ENCODE measurements around the gene TM4SF18.

Gene TM4SF18

GRCh38 chr3:149280671-149281349 lies 52.6 kb downstream of the TM4SF18 start:
- no peak for DNase-seq

- no peak for DNase-seq
Observed at GRCh38 chr3:149278911-149279310, 54.5 kb downstream of the TM4SF18 start.

- DNase-seq, result no peak
Observed at GRCh38 chr3:149277331-149277813, 56.1 kb downstream of the TM4SF18 start.

- no peak for DNase-seq
Observed at GRCh38 chr3:149276619-149277018, 56.8 kb downstream of the TM4SF18 start.

GRCh38 chr3:149274220-149274619 lies 59.2 kb downstream of the TM4SF18 start:
- no peak for DNase-seq

- DNase-seq, result no peak
Observed at GRCh38 chr3:149273096-149273751, 60.2 kb downstream of the TM4SF18 start.

- no peak for DNase-seq
Observed at GRCh38 chr3:149271669-149272068, 61.8 kb downstream of the TM4SF18 start.

- no peak for DNase-seq
Observed at GRCh38 chr3:149270180-149270579, 63.3 kb downstream of the TM4SF18 start.

GRCh38 chr3:149269687-149270086 lies 63.7 kb downstream of the TM4SF18 start:
- DNase-seq, result no peak
